Measurements from ENCODE around the gene ITM2C. TPM values are rescaled to one million over a fixed set of nuclear protein-coding genes. Genes with fewer than 3 reads are reported as not detected.

Gene ITM2C
- 10 to 100 TPM; 52.3 to 85.4 (median 67.8) TPM for total RNA-seq
- 10 to 100 TPM; 67.4 to 96.2 TPM for polyA plus RNA-seq
- long read RNA-seq, donor 1, transcript ITM2C-210 (1 exons, 501 nt) = minor isoform, 5 of 367 reads
- long read RNA-seq, donor 1, transcript ITM2C-202 (6 exons, 2,078 nt) = major isoform, 266 of 367 reads
- long read RNA-seq, donor 1, transcript ITM2C-203 (5 exons, 1,889 nt) = minor isoform, 38 of 367 reads
- long read RNA-seq, donor 1, partial matches to known transcripts = 46 of 367 reads
- long read RNA-seq, donor 1, other reads (novel, unspliced or antisense) = 10 of 367 reads
- long read RNA-seq, donor 2, transcript ITM2C-202 (6 exons, 2,078 nt) = major isoform, 117 of 176 reads
- long read RNA-seq, donor 2, transcript ITM2C-210 (1 exons, 501 nt) = minor isoform, 46 of 176 reads
- long read RNA-seq, donor 2, partial matches to known transcripts = 0 of 176 reads
- long read RNA-seq, donor 2, other reads (novel, unspliced or antisense) = 10 of 176 reads
- long read RNA-seq, donor 3, transcript ITM2C-203 (5 exons, 1,889 nt) = minor isoform, 8 of 338 reads
- long read RNA-seq, donor 3, transcript ITM2C-202 (6 exons, 2,078 nt) = major isoform, 226 of 338 reads
- long read RNA-seq, donor 3, transcript ITM2C-210 (1 exons, 501 nt) = minor isoform, 11 of 338 reads
- long read RNA-seq, donor 3, partial matches to known transcripts = 53 of 338 reads
- long read RNA-seq, donor 3, other reads (novel, unspliced or antisense) = 39 of 338 reads

DNA sequence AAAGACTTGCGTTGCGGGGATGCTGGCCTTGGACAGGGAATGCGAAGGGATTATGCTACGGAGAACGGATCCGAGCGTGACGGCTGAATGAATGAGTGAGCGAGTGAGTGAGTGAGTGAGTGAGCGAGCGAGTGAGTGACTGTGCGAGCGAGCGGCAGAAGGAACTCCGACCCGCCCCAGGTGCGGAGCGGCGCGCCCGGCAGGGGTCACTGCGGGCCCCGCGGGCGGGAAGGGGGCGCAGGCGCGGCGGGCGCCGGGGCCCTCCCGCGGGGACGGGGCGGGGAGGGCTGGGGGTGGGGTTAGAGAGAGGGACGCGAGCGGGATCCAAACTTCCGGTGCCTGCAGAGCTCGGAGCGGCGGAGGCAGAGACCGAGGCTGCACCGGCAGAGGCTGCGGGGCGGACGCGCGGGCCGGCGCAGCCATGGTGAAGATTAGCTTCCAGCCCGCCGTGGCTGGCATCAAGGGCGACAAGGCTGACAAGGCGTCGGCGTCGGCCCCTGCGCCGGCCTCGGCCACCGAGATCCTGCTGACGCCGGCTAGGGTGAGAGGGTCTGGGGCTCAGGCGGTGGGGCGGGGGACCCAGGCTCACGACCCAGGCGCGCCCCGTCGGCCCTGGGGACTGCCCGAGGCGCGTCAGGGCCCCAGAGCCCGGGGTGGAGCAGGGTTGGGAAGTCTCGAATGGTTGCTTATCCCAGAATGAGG is at the start of gene ITM2C:
Gene ITM2C (plus strand): TSS at position 338 of the 702 bp plus-strand sequence. CDS start 84 bp downstream, at position 422.
- Histone ChIP-seq H3K27me3 (no peaks in the 10 kb centered on the region), H3K4me1 (ENCODE audit: insufficient read depth) (peaks cover 7% of the 10 kb centered on the region), H3K36me3 (no peaks in the 10 kb centered on the region), H3K4me3 (peak within 1 kb of the TSS; percentile 67), H3K9me3 (no peaks in the 10 kb centered on the region), H3K27ac (peak within 1 kb of the TSS in 1 of 2 donors; percentile 28)
- intact Hi-C loops (cut with DNase I) = no loop called here
- DNase-seq = peak; percentile 58 to 77 (median 63)
- WGBS, 3 donors = 0% methylated on average over 54 to 76 of the region's 76 CpGs
- TF ChIP-seq CTCF (IDR thresholded peaks at IDR 0.05) = peak in 1 of 3 donors; percentile 31
- TF ChIP-seq POLR2A (IDR thresholded peaks at IDR 0.05) = no peak

DNA sequence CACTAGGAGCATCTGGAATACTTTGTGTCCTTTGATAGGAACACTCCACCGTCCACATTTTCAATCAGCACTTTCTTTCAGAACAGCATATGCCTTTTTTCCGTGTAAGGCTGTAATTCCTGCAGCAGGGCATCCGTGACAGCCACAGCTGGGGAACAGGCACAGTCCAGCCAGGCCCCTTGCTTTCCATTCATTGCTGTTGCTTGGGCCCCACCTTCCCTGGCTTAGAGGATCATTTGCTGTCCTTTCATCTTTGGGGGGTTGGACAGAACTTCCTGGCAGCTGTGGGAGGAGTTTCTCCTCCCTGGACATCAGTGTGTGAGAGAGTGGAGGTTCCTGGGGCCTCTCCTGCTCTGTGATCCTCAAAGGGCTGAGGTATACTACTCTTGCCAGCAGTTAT is 49.7 kb upstream of the ITM2C start:
- Histone ChIP-seq H3K27me3 (no peaks in the 10 kb centered on the region), H3K36me3 (no peaks in the 10 kb centered on the region), H3K27ac (no peak overlapping the region), H3K9me3 (no peaks in the 10 kb centered on the region), H3K4me3 (no peak overlapping the region), H3K4me1 (ENCODE audit: insufficient read depth) (no peaks in the 10 kb centered on the region)
- intact Hi-C loops (cut with DNase I) = no loop called here
- no peak for TF ChIP-seq CTCF (IDR thresholded peaks at IDR 0.05)
- TF ChIP-seq POLR2A (IDR thresholded peaks at IDR 0.05) = no peak
- no peak for TF ChIP-seq EP300 (IDR thresholded peaks at IDR 0.05)
- DNase-seq = no peak
- WGBS, 3 donors = 43 to 55% (median 51%) methylated on average over 3 of the region's 3 CpGs

- WGBS, 3 donors = 78 to 84% (median 84%) methylated on average over 7 of the region's 7 CpGs
- H3K36me3 ChIP-seq = no peaks in the 10 kb centered on the region
Observed at GRCh38 chr2:230816735-230817134, 48.0 kb upstream of the ITM2C start.

More at GRCh38 chr2:230816735-230817134, 48.0 kb upstream of the ITM2C start:
- Histone ChIP-seq H3K4me1 (ENCODE audit: insufficient read depth) (no peaks in the 10 kb centered on the region), H3K4me3 (no peak overlapping the region), H3K27ac (no peak overlapping the region), H3K9me3 (no peaks in the 10 kb centered on the region), H3K27me3 (no peaks in the 10 kb centered on the region)
- no peak for DNase-seq
- intact Hi-C loops (cut with DNase I) = no loop called here
- TF ChIP-seq POLR2A (IDR thresholded peaks at IDR 0.05) = no peak
- no peak for TF ChIP-seq EP300 (IDR thresholded peaks at IDR 0.05)
- TF ChIP-seq CTCF (IDR thresholded peaks at IDR 0.05) = no peak

Data from ovary (tissue), 10 donors.